ENCODE results near the gene ACBD5. TPM values are rescaled to one million over a fixed set of nuclear protein-coding genes. Genes with fewer than 3 reads are reported as not detected.
A peak's percentile ranks its signal among the peaks of the same experiment; 100 is the strongest.
"Not testable (repeated sequence)": the region's sequence is repeated elsewhere in the genome, so short reads cannot be mapped to it uniquely, and the experiment has no call there.

Gene ACBD5
- 10 to 100 TPM; 13.3 to 34.2 (median 22.4) TPM for total RNA-seq

- H3K27me3 ChIP-seq, result no peaks in the 10 kb centered on the region
- TF ChIP-seq POLR2AphosphoS5 (IDR thresholded peaks at IDR 0.05) (peak; percentile 54 to 81), CTCF (IDR thresholded peaks at IDR 0.05) (no peak), EP300 (IDR thresholded peaks at IDR 0.05) (peak in 1 of 4 donors; percentile 7), POLR2A (IDR thresholded peaks at IDR 0.05) (peak; percentile 5 to 91 (median 72))
- ATAC-seq (ENCODE audit: low FRiP score in 2 of 2) (peak; percentile 85 to 94), DNase-seq (peak; percentile 95)
- peaks cover 16 to 28% (median 21%) of the 10 kb centered on the region in 4 donors for H3K4me1 ChIP-seq
- H3K36me3 ChIP-seq, result no peaks in the 10 kb centered on the region
- H3K27ac ChIP-seq, result peak within 1 kb of the TSS; percentile 97 to 99 (median 98)
- WGBS, 2 donors, result 0 to 6% methylated on average over 2 to 34 of the region's 64 CpGs
- H3K9me3 ChIP-seq, result no peaks in the 10 kb centered on the region
- H3K4me3 ChIP-seq, result peak within 1 kb of the TSS; percentile 73 to 87 (median 78)
These were observed at the start of gene ACBD5 for GRCh38 chr10:27240212-27241009. TSS of gene ACBD5 (minus strand) at chr10:27240797. CDS start at chr10:27240688, 109 bp downstream.

- Histone ChIP-seq H3K27me3 (no peaks in the 10 kb centered on the region), H3K4me3 (no peak overlapping the region), H3K36me3 (no peaks in the 10 kb centered on the region), H3K4me1 (no peaks in the 10 kb centered on the region), H3K9me3 (no peaks in the 10 kb centered on the region), H3K27ac (no peak overlapping the region)
- WGBS, 2 donors, result 54 to 58% methylated on average over 3 of the region's 3 CpGs
- DNase-seq (no peak), ATAC-seq (ENCODE audit: low FRiP score in 2 of 2) (no peak)
- TF ChIP-seq EP300 (IDR thresholded peaks at IDR 0.05) (no peak), POLR2A (IDR thresholded peaks at IDR 0.05) (no peak), CTCF (IDR thresholded peaks at IDR 0.05) (no peak), POLR2AphosphoS5 (IDR thresholded peaks at IDR 0.05) (no peak)
These were observed 44.5 kb upstream of the ACBD5 start for GRCh38 chr10:27285093-27285492.

GRCh38 chr10:27276581-27276980, 36.0 kb upstream of the ACBD5 start:
- DNase-seq (no peak), ATAC-seq (ENCODE audit: low FRiP score in 2 of 2) (no peak)
- Histone ChIP-seq H3K4me1 (no peaks in the 10 kb centered on the region), H3K4me3 (no peak overlapping the region), H3K36me3 (no peaks in the 10 kb centered on the region), H3K27ac (no peak overlapping the region), H3K27me3 (no peaks in the 10 kb centered on the region), H3K9me3 (no peaks in the 10 kb centered on the region)
- TF ChIP-seq EP300 (IDR thresholded peaks at IDR 0.05) (no peak), POLR2AphosphoS5 (IDR thresholded peaks at IDR 0.05) (no peak), CTCF (IDR thresholded peaks at IDR 0.05) (no peak), POLR2A (IDR thresholded peaks at IDR 0.05) (no peak)

GRCh38 chr10:27266025-27266424, 25.4 kb upstream of the ACBD5 start:
- not testable (repeated sequence) for H3K36me3 ChIP-seq; ATAC-seq (ENCODE audit: low FRiP score in 2 of 2); H3K27ac ChIP-seq; H3K4me3 ChIP-seq; H3K27me3 ChIP-seq; H3K9me3 ChIP-seq; DNase-seq; H3K4me1 ChIP-seq
- WGBS, 2 donors, result 40 to 64% methylated on average over 3 of the region's 3 CpGs

- H3K4me3 ChIP-seq; H3K9me3 ChIP-seq; H3K27ac ChIP-seq; ATAC-seq (ENCODE audit: low FRiP score in 2 of 2); DNase-seq; H3K36me3 ChIP-seq: not testable (repeated sequence)
- H3K4me1 ChIP-seq, result peaks cover 6 to 12% (median 10%) of the 10 kb centered on the region in 4 donors
- 69 to 73% methylated on average over 7 of the region's 7 CpGs for WGBS, 2 donors
- peaks cover 0 to 13% (median 9%) of the 10 kb centered on the region in 4 donors for H3K27me3 ChIP-seq
These were observed 22.2 kb upstream of the ACBD5 start for GRCh38 chr10:27262788-27263187.

All from upper lobe of left lung (tissue), 6 donors.